ENCODE results near the gene NKX1-2.

Gene NKX1-2

GRCh38 chr10:124481717-124482116, 31.9 kb upstream of the NKX1-2 start:
- no peak overlapping the region for H2AFZ ChIP-seq (ENCODE audit: low read length)
- H3K9me2 ChIP-seq (ENCODE audit: low read depth, low read length), result no peaks in the 10 kb centered on the region
- no peaks in the 10 kb centered on the region for H3K79me2 ChIP-seq (ENCODE audit: insufficient read depth, low read length)
- no peaks in the 10 kb centered on the region for H3F3A ChIP-seq (ENCODE audit: insufficient read depth, low read length)
- H3K9me3 ChIP-seq (ENCODE audit: low read length), result no peaks in the 10 kb centered on the region; the same call in none of the 2 replicates
- H3K9ac ChIP-seq (ENCODE audit: low read length), result no peak overlapping the region
- no peaks in the 10 kb centered on the region for H4K20me1 ChIP-seq (ENCODE audit: insufficient read depth, low read length)
- H3K27me3 ChIP-seq (ENCODE audit: insufficient read depth, low read length), result no peaks in the 10 kb centered on the region
- H3K4me1 ChIP-seq (ENCODE audit: insufficient read depth, low read length, severe bottlenecking), result no peaks in the 10 kb centered on the region
- H3K4me2 ChIP-seq (ENCODE audit: low read length), result no peak overlapping the region
- H3K27ac ChIP-seq (ENCODE audit: low read depth, low read length, poor library complexity, severe bottlenecking), result no peak overlapping the region
- no peaks in the 10 kb centered on the region; the same call in 1 of the 2 replicates for H3K36me3 ChIP-seq (ENCODE audit: insufficient read depth, low read length)
- no peak for TF ChIP-seq CTCF (IDR thresholded peaks at IDR 0.05; ENCODE audit: low read length)
- TF ChIP-seq EZH2 (IDR thresholded peaks at IDR 0.05; ENCODE audit: borderline replicate concordance, low read length), result no peak
- no peak overlapping the region for H3K4me3 ChIP-seq (ENCODE audit: low read depth, low read length, poor library complexity, severe bottlenecking)

- no peaks in the 10 kb centered on the region for H3K79me2 ChIP-seq (ENCODE audit: insufficient read depth, low read length)
- no peaks in the 10 kb centered on the region for H4K20me1 ChIP-seq (ENCODE audit: insufficient read depth, low read length)
- H3K9me2 ChIP-seq (ENCODE audit: low read depth, low read length), result no peaks in the 10 kb centered on the region
- H3K9me3 ChIP-seq (ENCODE audit: low read length), result no peaks in the 10 kb centered on the region
- no peak overlapping the region for H3K27ac ChIP-seq (ENCODE audit: low read depth, low read length, poor library complexity, severe bottlenecking)
- no peaks in the 10 kb centered on the region for H3K4me1 ChIP-seq (ENCODE audit: insufficient read depth, low read length, severe bottlenecking)
- no peak overlapping the region for H3K9ac ChIP-seq (ENCODE audit: low read length)
- no peaks in the 10 kb centered on the region for H3K27me3 ChIP-seq (ENCODE audit: insufficient read depth, low read length)
- H3K4me2 ChIP-seq (ENCODE audit: low read length), result no peak overlapping the region
- H3K4me3 ChIP-seq (ENCODE audit: low read depth, low read length, poor library complexity, severe bottlenecking), result no peak overlapping the region
- no peak for TF ChIP-seq CTCF (IDR thresholded peaks at IDR 0.05; ENCODE audit: low read length)
- no peak for TF ChIP-seq EZH2 (IDR thresholded peaks at IDR 0.05; ENCODE audit: borderline replicate concordance, low read length)
- H3K36me3 ChIP-seq (ENCODE audit: insufficient read depth, low read length), result no peaks in the 10 kb centered on the region; the same call in 1 of the 2 replicates
- H3F3A ChIP-seq (ENCODE audit: insufficient read depth, low read length), result no peaks in the 10 kb centered on the region
- H2AFZ ChIP-seq (ENCODE audit: low read length), result no peak overlapping the region
Observed at GRCh38 chr10:124480860-124481259, 31.0 kb upstream of the NKX1-2 start.

GRCh38 chr10:124478515-124478914, 28.7 kb upstream of the NKX1-2 start:
- Histone ChIP-seq H3K9ac (ENCODE audit: low read length) (no peak overlapping the region), H3K9me3 (ENCODE audit: low read length) (no peaks in the 10 kb centered on the region), H3K36me3 (ENCODE audit: insufficient read depth, low read length) (no peaks in the 10 kb centered on the region), H3K4me3 (ENCODE audit: low read depth, low read length, poor library complexity, severe bottlenecking) (no peak overlapping the region), H3K9me2 (ENCODE audit: low read depth, low read length) (no peaks in the 10 kb centered on the region), H3F3A (ENCODE audit: insufficient read depth, low read length) (no peaks in the 10 kb centered on the region), H4K20me1 (ENCODE audit: insufficient read depth, low read length) (no peaks in the 10 kb centered on the region), H3K27ac (ENCODE audit: low read depth, low read length, poor library complexity, severe bottlenecking) (no peak overlapping the region), H3K4me1 (ENCODE audit: insufficient read depth, low read length, severe bottlenecking) (no peaks in the 10 kb centered on the region), H3K79me2 (ENCODE audit: insufficient read depth, low read length) (no peaks in the 10 kb centered on the region), H3K4me2 (ENCODE audit: low read length) (no peak overlapping the region), H2AFZ (ENCODE audit: low read length) (no peak overlapping the region), H3K27me3 (ENCODE audit: insufficient read depth, low read length) (no peaks in the 10 kb centered on the region)
- TF ChIP-seq EZH2 (IDR thresholded peaks at IDR 0.05; ENCODE audit: borderline replicate concordance, low read length), result no peak
- no peak for TF ChIP-seq CTCF (IDR thresholded peaks at IDR 0.05; ENCODE audit: low read length)

All from OCI-LY1 (cell line).